Uterus (tissue), 2 donors: ENCODE results near the gene NBEA.

Source experiments
- POLR2A ChIP-seq, 2 donors: fragments of 450-650 bp; IDR thresholded peaks; one replicate each; pipeline ENCODE4 v1.6.1; 2016; ENCODE audit warnings: antibody characterized with exemption in 2 of 2, mild to moderate bottlenecking in 1 of 2, moderate library complexity in 1 of 2
- TF ChIP-seq, protein P1 (sequence below), 4 experiments: fragments of 200-600 bp in 2 of 4; fragments of 450-650 bp in 2 of 4; sonication (generic) in 2 of 4; IDR thresholded peaks; one replicate each; pipeline ENCODE4 v1.5.1; 2016 to 2019; ENCODE audit warnings: antibody characterized with exemption in 4 of 4, mild to moderate bottlenecking in 2 of 4, moderate library complexity in 1 of 4

DNA sequence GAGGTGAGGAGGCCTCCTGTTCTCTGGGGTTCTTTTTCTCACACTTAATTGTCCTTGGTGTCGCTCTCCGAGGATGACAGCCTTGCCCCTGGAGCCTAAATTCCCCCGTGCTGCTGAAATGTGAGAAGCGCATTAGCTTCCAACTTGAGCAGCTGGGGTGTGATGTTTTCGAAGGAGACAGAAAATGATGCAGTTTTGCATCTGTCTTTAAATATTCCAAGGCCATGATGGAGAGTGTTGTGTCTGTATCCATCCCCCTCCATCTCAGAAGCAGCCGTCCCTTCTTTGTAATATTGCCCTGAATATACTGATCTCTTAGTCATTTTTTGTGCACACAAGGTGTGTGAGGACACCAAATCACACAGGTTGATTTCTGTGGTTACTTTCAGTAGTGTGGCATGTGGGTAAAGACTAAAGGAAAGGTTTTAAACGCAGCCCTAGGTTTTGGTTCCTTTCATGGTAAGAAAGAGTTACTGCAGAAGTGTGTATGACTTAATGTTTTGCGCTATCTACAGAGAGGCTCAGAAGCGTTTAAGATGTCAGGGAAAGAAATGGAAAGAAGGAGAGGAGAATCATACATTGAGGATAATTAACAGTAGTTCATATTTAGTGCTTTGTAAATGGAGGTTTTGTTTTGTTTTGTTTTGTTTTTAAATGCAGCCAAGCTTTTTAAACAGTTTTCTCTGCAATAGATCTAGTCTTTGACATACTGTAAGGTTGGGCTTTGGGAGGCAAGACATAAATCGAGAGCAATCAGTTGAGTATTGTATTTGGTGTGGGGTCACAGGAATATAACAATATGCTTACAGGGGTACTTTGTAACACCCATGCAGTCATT, 1.6 kb downstream of the NBEA start:
- TF ChIP-seq, protein P1, sequence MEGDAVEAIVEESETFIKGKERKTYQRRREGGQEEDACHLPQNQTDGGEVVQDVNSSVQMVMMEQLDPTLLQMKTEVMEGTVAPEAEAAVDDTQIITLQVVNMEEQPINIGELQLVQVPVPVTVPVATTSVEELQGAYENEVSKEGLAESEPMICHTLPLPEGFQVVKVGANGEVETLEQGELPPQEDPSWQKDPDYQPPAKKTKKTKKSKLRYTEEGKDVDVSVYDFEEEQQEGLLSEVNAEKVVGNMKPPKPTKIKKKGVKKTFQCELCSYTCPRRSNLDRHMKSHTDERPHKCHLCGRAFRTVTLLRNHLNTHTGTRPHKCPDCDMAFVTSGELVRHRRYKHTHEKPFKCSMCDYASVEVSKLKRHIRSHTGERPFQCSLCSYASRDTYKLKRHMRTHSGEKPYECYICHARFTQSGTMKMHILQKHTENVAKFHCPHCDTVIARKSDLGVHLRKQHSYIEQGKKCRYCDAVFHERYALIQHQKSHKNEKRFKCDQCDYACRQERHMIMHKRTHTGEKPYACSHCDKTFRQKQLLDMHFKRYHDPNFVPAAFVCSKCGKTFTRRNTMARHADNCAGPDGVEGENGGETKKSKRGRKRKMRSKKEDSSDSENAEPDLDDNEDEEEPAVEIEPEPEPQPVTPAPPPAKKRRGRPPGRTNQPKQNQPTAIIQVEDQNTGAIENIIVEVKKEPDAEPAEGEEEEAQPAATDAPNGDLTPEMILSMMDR (IDR thresholded peaks at IDR 0.05), result no peak
- TF ChIP-seq POLR2A (IDR thresholded peaks at IDR 0.05), result no peak
